ENCODE data around the gene EPHA1.

EPHA1 gene

GRCh38 chr7:143390773-143391317 is 17.8 kb downstream of the EPHA1 start:
- Histone ChIP-seq H3K27me3 (ENCODE audit: low read length) (no peaks in the 10 kb centered on the region), H3F3A (ENCODE audit: insufficient read depth) (no peaks in the 10 kb centered on the region), H3K27ac (ENCODE audit: low read depth, low read length) (no peak overlapping the region), H3K36me3 (ENCODE audit: low read length) (no peaks in the 10 kb centered on the region), H3K4me3 (ENCODE audit: insufficient read depth, low read length, poor library complexity, severe bottlenecking) (no peak overlapping the region), H3K79me2 (ENCODE audit: insufficient read depth, low read length) (no peaks in the 10 kb centered on the region), H3K9me3 (ENCODE audit: insufficient read depth, low read length) (no peaks in the 10 kb centered on the region), H3K9me2 (replicated peaks; ENCODE audit: insufficient read depth, low read length) (no peaks in the 10 kb centered on the region), H3K4me2 (ENCODE audit: low read depth, low read length, poor library complexity, severe bottlenecking) (no peak overlapping the region), H4K20me1 (ENCODE audit: low read depth, low read length) (no peaks in the 10 kb centered on the region), H3K9ac (ENCODE audit: low read length) (no peak overlapping the region), H2AFZ (ENCODE audit: low read depth, low read length, severe bottlenecking) (no peak overlapping the region)
- TF ChIP-seq CTCF (IDR thresholded peaks at IDR 0.05; ENCODE audit: insufficient read depth, low read length, poor library complexity, severe bottlenecking), result no peak
- TF ChIP-seq EZH2phosphoT487 (conservative IDR thresholded peaks at IDR 0.05; ENCODE audit: low read length), result no peak

- Histone ChIP-seq H4K20me1 (ENCODE audit: low read depth, low read length) (no peaks in the 10 kb centered on the region), H3K9ac (ENCODE audit: low read length) (no peak overlapping the region), H3K36me3 (ENCODE audit: low read length) (no peaks in the 10 kb centered on the region), H3K79me2 (ENCODE audit: insufficient read depth, low read length) (no peaks in the 10 kb centered on the region), H3K27me3 (ENCODE audit: low read length) (no peaks in the 10 kb centered on the region), H3F3A (ENCODE audit: insufficient read depth) (no peaks in the 10 kb centered on the region), H3K27ac (ENCODE audit: low read depth, low read length) (no peak overlapping the region), H3K4me3 (ENCODE audit: insufficient read depth, low read length, poor library complexity, severe bottlenecking) (no peak overlapping the region), H3K9me3 (ENCODE audit: insufficient read depth, low read length) (no peaks in the 10 kb centered on the region), H3K4me2 (ENCODE audit: low read depth, low read length, poor library complexity, severe bottlenecking) (no peak overlapping the region), H2AFZ (ENCODE audit: low read depth, low read length, severe bottlenecking) (no peak overlapping the region), H3K9me2 (replicated peaks; ENCODE audit: insufficient read depth, low read length) (no peaks in the 10 kb centered on the region)
- TF ChIP-seq EZH2phosphoT487 (conservative IDR thresholded peaks at IDR 0.05; ENCODE audit: low read length) (no peak), CTCF (IDR thresholded peaks at IDR 0.05; ENCODE audit: insufficient read depth, low read length, poor library complexity, severe bottlenecking) (no peak)
These were observed 18.4 kb downstream of the EPHA1 start for GRCh38 chr7:143390104-143390772.

GRCh38 chr7:143389316-143390103 is 19.1 kb downstream of the EPHA1 start:
- Histone ChIP-seq H3K9me2 (replicated peaks; ENCODE audit: insufficient read depth, low read length) (no peaks in the 10 kb centered on the region), H3K27ac (ENCODE audit: low read depth, low read length) (no peak overlapping the region), H3K4me3 (ENCODE audit: insufficient read depth, low read length, poor library complexity, severe bottlenecking) (no peak overlapping the region), H3K9me3 (ENCODE audit: insufficient read depth, low read length) (no peaks in the 10 kb centered on the region), H3K4me2 (ENCODE audit: low read depth, low read length, poor library complexity, severe bottlenecking) (no peak overlapping the region), H4K20me1 (ENCODE audit: low read depth, low read length) (no peaks in the 10 kb centered on the region), H3K79me2 (ENCODE audit: insufficient read depth, low read length) (no peaks in the 10 kb centered on the region), H3K36me3 (ENCODE audit: low read length) (no peaks in the 10 kb centered on the region), H3F3A (ENCODE audit: insufficient read depth) (no peaks in the 10 kb centered on the region), H3K27me3 (ENCODE audit: low read length) (no peaks in the 10 kb centered on the region), H3K9ac (ENCODE audit: low read length) (no peak overlapping the region), H2AFZ (ENCODE audit: low read depth, low read length, severe bottlenecking) (no peak overlapping the region)
- TF ChIP-seq CTCF (IDR thresholded peaks at IDR 0.05; ENCODE audit: insufficient read depth, low read length, poor library complexity, severe bottlenecking), result no peak
- no peak for TF ChIP-seq EZH2phosphoT487 (conservative IDR thresholded peaks at IDR 0.05; ENCODE audit: low read length)
